ENCODE results near the gene PKNOX2. TPM values are rescaled to one million over a fixed set of nuclear protein-coding genes. Genes with fewer than 3 reads are reported as not detected.
A peak's percentile ranks its signal among the peaks of the same experiment; 100 is the strongest.

Gene PKNOX2
- total RNA-seq, 6 experiments from 2014 or later = 0.09 to 0.31 (median 0.14) TPM

DNA sequence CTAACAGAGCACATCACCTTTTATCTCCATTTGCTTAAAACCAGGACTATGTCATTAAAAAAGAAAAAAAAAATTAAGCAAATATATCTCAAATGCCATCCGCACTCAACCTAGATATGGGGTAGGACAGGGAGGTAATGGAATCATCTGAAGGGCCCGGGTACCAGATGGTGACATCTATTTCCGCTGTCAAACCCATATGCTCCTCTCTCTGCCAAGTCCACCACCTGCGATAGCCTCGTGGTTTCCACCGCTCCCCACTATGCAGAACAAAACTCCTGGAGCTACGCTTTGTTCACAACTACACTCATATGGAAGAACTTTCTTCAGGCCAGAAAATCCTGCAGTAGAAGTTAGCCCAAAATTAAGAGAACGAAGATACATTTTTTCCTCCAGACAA lies 300.1 kb downstream of the PKNOX2 start:
- Histone ChIP-seq H3K4me1 (no peaks in the 10 kb centered on the region), H3K4me3 (no peak overlapping the region), H3K27ac (no peak overlapping the region), H3K27me3 (no peaks in the 10 kb centered on the region), H3K9me3 (no peaks in the 10 kb centered on the region), H3K36me3 (no peaks in the 10 kb centered on the region)
- 89% methylated on average over 7 of the region's 8 CpGs for WGBS (ENCODE audit: insufficient coverage, low coverage, low lambda C conversion rate, missing lambda C conversion rate)
- no peak for TF ChIP-seq POLR2A (IDR thresholded peaks at IDR 0.05)
- TF ChIP-seq, protein P1, sequence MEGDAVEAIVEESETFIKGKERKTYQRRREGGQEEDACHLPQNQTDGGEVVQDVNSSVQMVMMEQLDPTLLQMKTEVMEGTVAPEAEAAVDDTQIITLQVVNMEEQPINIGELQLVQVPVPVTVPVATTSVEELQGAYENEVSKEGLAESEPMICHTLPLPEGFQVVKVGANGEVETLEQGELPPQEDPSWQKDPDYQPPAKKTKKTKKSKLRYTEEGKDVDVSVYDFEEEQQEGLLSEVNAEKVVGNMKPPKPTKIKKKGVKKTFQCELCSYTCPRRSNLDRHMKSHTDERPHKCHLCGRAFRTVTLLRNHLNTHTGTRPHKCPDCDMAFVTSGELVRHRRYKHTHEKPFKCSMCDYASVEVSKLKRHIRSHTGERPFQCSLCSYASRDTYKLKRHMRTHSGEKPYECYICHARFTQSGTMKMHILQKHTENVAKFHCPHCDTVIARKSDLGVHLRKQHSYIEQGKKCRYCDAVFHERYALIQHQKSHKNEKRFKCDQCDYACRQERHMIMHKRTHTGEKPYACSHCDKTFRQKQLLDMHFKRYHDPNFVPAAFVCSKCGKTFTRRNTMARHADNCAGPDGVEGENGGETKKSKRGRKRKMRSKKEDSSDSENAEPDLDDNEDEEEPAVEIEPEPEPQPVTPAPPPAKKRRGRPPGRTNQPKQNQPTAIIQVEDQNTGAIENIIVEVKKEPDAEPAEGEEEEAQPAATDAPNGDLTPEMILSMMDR (IDR thresholded peaks at IDR 0.05) = no peak
- intact Hi-C loops (cut with DNase I) = no loop called here
- ATAC-seq (no peak), DNase-seq (no peak)

GRCh38 chr11:125465255-125465654 lies 300.7 kb downstream of the PKNOX2 start:
- 23% methylated on average over 2 of the region's 2 CpGs for WGBS (ENCODE audit: insufficient coverage, low coverage, low lambda C conversion rate, missing lambda C conversion rate)

GRCh38 chr11:125465701-125466100 lies 301.1 kb downstream of the PKNOX2 start:
- Histone ChIP-seq H3K4me3 (no peak overlapping the region), H3K4me1 (no peaks in the 10 kb centered on the region), H3K9me3 (no peaks in the 10 kb centered on the region), H3K27ac (no peak overlapping the region), H3K27me3 (no peaks in the 10 kb centered on the region), H3K36me3 (no peaks in the 10 kb centered on the region)
- WGBS (ENCODE audit: insufficient coverage, low coverage, low lambda C conversion rate, missing lambda C conversion rate) = 50% methylated on average over 5 of the region's 5 CpGs
- intact Hi-C loops (cut with DNase I) = no loop called here
- ATAC-seq (no peak), DNase-seq (no peak)
- TF ChIP-seq POLR2A (IDR thresholded peaks at IDR 0.05) = no peak
- TF ChIP-seq, protein P1 (IDR thresholded peaks at IDR 0.05) = no peak

More at GRCh38 chr11:125465255-125465654, 300.7 kb downstream of the PKNOX2 start:
- Histone ChIP-seq H3K4me1 (no peaks in the 10 kb centered on the region), H3K36me3 (no peaks in the 10 kb centered on the region), H3K27ac (no peak overlapping the region), H3K9me3 (no peaks in the 10 kb centered on the region), H3K4me3 (no peak overlapping the region), H3K27me3 (no peaks in the 10 kb centered on the region)
- intact Hi-C loops (cut with DNase I) = no loop called here
- DNase-seq = no peak
- TF ChIP-seq, protein P1 (IDR thresholded peaks at IDR 0.05) = no peak
- ATAC-seq = no peak

GRCh38 chr11:125468025-125468424 lies 303.5 kb downstream of the PKNOX2 start:
- Histone ChIP-seq H3K27ac (no peak overlapping the region), H3K4me1 (no peaks in the 10 kb centered on the region), H3K4me3 (no peak overlapping the region), H3K27me3 (no peaks in the 10 kb centered on the region), H3K36me3 (no peaks in the 10 kb centered on the region), H3K9me3 (no peaks in the 10 kb centered on the region)
- DNase-seq (no peak), ATAC-seq (peak in 3 of 4 donors; percentile 34 to 45 (median 42))
- intact Hi-C loops (cut with DNase I) = no loop called here
- TF ChIP-seq, protein P1 (IDR thresholded peaks at IDR 0.05) = no peak
- TF ChIP-seq POLR2A (IDR thresholded peaks at IDR 0.05) = no peak

- H3K9me3 ChIP-seq = no peaks in the 10 kb centered on the region
- no peak for TF ChIP-seq POLR2A (IDR thresholded peaks at IDR 0.05)
- TF ChIP-seq, protein P1 (IDR thresholded peaks at IDR 0.05) = no peak
- H3K27ac ChIP-seq = no peak overlapping the region
- intact Hi-C loops (cut with DNase I) = no loop called here
- no peaks in the 10 kb centered on the region for H3K27me3 ChIP-seq
- no peaks in the 10 kb centered on the region for H3K4me1 ChIP-seq
- WGBS (ENCODE audit: insufficient coverage, low coverage, low lambda C conversion rate, missing lambda C conversion rate) = 100% methylated on average over 2 of the region's 2 CpGs
- no peaks in the 10 kb centered on the region for H3K36me3 ChIP-seq
- no peak overlapping the region for H3K4me3 ChIP-seq
- DNase-seq (no peak), ATAC-seq (no peak)
These were observed 304.3 kb downstream of the PKNOX2 start for GRCh38 chr11:125468852-125469251.
